Caki2 (cell line): ENCODE data around the gene FAM229A. TPM values are rescaled to one million over a fixed set of nuclear protein-coding genes. Genes with fewer than 3 reads are reported as not detected.

Experiments used
- DNase-seq: peaks from one replicate; pipeline ENCODE4 v3.0.0-alpha.2; 2015; ENCODE audit warnings: low read depth
- in situ Hi-C: cut with HindIII; loops from 2 replicates; pipeline ENCODE4 v1.10.0; 2016; ENCODE audit warnings: low sequenced_read_pairs, low pct_unique_long_range_greater_than_20kb, mixed read lengths
- total RNA-seq: library from RNA; depleted of rRNA; stranded (reverse); fragments of >200 nt; shearing (Covaris generic); gene quantifications from 2 replicates; pipeline ENCODE4 v1.2.3, GENCODE V29; 2014; ENCODE audit warnings: low replicate concordance

FAM229A gene
- total RNA-seq, 1 experiment from 2014 or later: not detected

- in situ Hi-C loops: no loop called here
- DNase-seq: peak; percentile 48
These were observed 26.3 kb downstream of the FAM229A start, which contains the start of gene MARCKSL1 for GRCh38 chr1:32335790-32336590. MARCKSL1 (minus strand) TSS chr1:32336233; CDS start chr1:32336033, 200 bp downstream.

- in situ Hi-C loops: no loop called here
These were observed 26.8 kb downstream of the FAM229A start for GRCh38 chr1:32335535-32335789.

GRCh38 chr1:32334864-32335534 is 27.3 kb downstream of the FAM229A start:
- DNase-seq: no peak
- in situ Hi-C loops: no loop called here

More at GRCh38 chr1:32335535-32335789, 26.8 kb downstream of the FAM229A start:
- no peak for DNase-seq

- no peak for DNase-seq
- in situ Hi-C loops: no loop called here
These were observed 27.9 kb downstream of the FAM229A start for GRCh38 chr1:32334274-32334861.

GRCh38 chr1:32333251-32333963 is 28.9 kb downstream of the FAM229A start:
- DNase-seq: no peak
- in situ Hi-C loops: no loop called here

- in situ Hi-C loops: no loop called here
- DNase-seq: no peak
These were observed 29.8 kb downstream of the FAM229A start for GRCh38 chr1:32332290-32333079.

GRCh38 chr1:32331549-32331948 is 30.7 kb downstream of the FAM229A start:
- DNase-seq: no peak
- in situ Hi-C loops: no loop called here

- in situ Hi-C loops: no loop called here
- DNase-seq: no peak
These were observed 31.6 kb downstream of the FAM229A start for GRCh38 chr1:32330558-32331151.

- in situ Hi-C loops: no loop called here
- no peak for DNase-seq
These were observed 32.3 kb downstream of the FAM229A start for GRCh38 chr1:32329931-32330466.

- no peak for DNase-seq
- in situ Hi-C loops: no loop called here
These were observed 35.1 kb downstream of the FAM229A start for GRCh38 chr1:32327204-32327603.

GRCh38 chr1:32321712-32322291 is 40.5 kb downstream of the FAM229A start:
- in situ Hi-C loops: no loop called here
- DNase-seq: no peak

GRCh38 chr1:32318127-32318869 is 44.0 kb downstream of the FAM229A start:
- no peak for DNase-seq
- in situ Hi-C loops: no loop called here

- in situ Hi-C loops: no loop called here
- no peak for DNase-seq
These were observed 45.4 kb downstream of the FAM229A start for GRCh38 chr1:32316903-32317277.

GRCh38 chr1:32311709-32312393 is 50.4 kb downstream of the FAM229A start:
- in situ Hi-C loops: no loop called here
- no peak for DNase-seq
